Stomach (tissue), 4 donors: ENCODE data around the gene C20orf173.

Experiments used
- EP300 ChIP-seq: sonication (generic); formaldehyde crosslinking; IDR thresholded peaks from one replicate; pipeline ENCODE4 v1.6.1; 2017; ENCODE audit warnings: antibody characterized with exemption
- TF ChIP-seq, protein P1 (sequence below), 7 experiments: fragments of 450-650 bp in 4 of 7; fragments of 200-600 bp in 3 of 7; sonication (generic) in 3 of 7; IDR thresholded peaks; one replicate each; pipeline ENCODE4 v1.5.1; 2016 to 2019; ENCODE audit warnings: antibody characterized with exemption in 7 of 7, control low read depth in 2 of 7, mild to moderate bottlenecking in 1 of 7

DNA sequence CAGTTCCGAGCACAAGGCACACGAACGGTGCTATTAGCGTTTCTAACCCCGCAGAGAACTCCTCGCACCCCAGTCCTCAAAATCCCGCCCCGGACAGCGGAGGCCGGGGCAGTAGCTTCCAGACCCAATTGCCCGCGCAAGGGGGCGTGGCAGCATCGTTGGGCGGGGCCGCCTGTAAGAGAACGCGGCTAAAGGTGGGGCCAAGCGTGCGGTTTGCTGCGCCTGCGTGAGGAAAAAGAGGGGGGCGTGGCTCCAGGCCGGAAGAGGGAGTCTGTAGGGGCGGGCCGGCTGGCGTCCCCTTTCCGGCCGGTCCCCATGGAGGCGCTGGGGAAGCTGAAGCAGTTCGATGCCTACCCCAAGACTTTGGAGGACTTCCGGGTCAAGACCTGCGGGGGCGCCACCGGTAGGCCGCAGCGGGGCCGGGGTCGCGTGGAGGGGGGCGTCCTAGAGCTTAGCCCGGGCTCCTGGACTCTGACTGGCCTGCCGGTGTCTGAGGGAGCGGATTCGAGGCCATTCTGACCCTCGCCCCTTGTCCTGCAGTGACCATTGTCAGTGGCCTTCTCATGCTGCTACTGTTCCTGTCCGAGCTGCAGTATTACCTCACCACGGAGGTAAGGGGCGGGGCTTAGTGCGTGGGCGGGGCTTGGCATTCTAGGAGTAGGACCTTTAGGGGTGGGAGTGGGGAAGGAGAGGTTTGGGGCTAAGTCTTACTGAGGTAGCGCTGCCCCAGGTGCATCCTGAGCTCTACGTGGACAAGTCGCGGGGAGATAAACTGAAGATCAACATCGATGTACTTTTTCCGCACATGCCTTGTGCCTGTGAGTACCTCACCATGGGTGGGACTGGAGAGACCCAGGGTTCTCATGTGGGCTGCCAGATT is 12.6 kb upstream of the C20orf173 start, which contains the start of gene ERGIC3:
- TF ChIP-seq EP300: no peak
- TF ChIP-seq, protein P1, sequence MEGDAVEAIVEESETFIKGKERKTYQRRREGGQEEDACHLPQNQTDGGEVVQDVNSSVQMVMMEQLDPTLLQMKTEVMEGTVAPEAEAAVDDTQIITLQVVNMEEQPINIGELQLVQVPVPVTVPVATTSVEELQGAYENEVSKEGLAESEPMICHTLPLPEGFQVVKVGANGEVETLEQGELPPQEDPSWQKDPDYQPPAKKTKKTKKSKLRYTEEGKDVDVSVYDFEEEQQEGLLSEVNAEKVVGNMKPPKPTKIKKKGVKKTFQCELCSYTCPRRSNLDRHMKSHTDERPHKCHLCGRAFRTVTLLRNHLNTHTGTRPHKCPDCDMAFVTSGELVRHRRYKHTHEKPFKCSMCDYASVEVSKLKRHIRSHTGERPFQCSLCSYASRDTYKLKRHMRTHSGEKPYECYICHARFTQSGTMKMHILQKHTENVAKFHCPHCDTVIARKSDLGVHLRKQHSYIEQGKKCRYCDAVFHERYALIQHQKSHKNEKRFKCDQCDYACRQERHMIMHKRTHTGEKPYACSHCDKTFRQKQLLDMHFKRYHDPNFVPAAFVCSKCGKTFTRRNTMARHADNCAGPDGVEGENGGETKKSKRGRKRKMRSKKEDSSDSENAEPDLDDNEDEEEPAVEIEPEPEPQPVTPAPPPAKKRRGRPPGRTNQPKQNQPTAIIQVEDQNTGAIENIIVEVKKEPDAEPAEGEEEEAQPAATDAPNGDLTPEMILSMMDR (IDR thresholded peaks at IDR 0.05): peak in 1 of 7 experiments; percentile 8
